AG10803 (cell line): ENCODE data around the gene RAB31.

ENCODE experiments used
- DNase-seq: peaks from one replicate; pipeline ENCODE4 v3.0.0; 2010; ENCODE audit warnings: low read depth
- H3K4me3 ChIP-seq: 2 replicates; pipeline ENCODE4 v1.5.1; 2011; ENCODE audit warnings: mild to moderate bottlenecking, low read length, control low read depth
- TF ChIP-seq, protein P1 (sequence below): conservative IDR thresholded peaks from 2 replicates; pipeline ENCODE4 v1.5.1; 2011; ENCODE audit warnings: mild to moderate bottlenecking, low read length, control low read depth, inconsistent platforms

The RAB31 gene

GRCh38 chr18:9863282-9863681, 155.2 kb downstream of the RAB31 start:
- H3K4me3 ChIP-seq = no peak overlapping the region
- TF ChIP-seq, protein P1, sequence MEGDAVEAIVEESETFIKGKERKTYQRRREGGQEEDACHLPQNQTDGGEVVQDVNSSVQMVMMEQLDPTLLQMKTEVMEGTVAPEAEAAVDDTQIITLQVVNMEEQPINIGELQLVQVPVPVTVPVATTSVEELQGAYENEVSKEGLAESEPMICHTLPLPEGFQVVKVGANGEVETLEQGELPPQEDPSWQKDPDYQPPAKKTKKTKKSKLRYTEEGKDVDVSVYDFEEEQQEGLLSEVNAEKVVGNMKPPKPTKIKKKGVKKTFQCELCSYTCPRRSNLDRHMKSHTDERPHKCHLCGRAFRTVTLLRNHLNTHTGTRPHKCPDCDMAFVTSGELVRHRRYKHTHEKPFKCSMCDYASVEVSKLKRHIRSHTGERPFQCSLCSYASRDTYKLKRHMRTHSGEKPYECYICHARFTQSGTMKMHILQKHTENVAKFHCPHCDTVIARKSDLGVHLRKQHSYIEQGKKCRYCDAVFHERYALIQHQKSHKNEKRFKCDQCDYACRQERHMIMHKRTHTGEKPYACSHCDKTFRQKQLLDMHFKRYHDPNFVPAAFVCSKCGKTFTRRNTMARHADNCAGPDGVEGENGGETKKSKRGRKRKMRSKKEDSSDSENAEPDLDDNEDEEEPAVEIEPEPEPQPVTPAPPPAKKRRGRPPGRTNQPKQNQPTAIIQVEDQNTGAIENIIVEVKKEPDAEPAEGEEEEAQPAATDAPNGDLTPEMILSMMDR = no peak
- DNase-seq = no peak

DNA sequence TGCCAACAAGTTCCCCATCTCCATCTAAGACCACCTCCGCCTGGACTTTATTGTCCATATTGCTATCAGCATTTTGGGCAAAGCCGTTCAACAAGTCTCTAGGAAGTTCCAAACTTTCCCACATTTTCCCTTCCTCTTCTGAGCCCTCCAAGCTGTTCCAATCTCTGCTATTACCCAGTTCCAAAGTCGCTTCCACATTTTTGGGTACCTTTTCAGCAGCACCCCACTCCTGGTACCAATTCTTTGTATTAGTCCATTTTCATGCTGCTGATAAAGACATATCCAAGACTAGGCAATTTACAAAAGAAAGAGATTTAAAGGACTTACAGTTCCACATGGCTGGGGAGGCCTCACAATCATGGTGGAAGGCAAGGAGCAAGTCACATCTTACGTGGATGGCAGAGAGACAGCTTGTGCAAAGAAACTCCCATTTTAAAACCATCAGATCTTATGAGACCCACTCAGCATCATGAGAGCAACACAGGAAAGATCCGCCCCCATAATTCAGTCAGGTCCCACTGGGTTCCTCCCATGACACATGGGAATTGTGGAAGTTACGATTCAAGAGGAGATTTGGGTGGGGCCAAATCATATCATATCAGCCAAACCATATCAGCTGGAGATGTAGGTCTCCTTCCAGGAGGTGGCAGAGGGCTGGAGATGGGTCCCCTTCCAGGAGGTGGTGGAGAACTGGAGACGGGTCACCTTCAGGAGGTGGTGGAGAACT, 157.8 kb downstream of the RAB31 start:
- H3K4me3 ChIP-seq = no peak overlapping the region

DNA sequence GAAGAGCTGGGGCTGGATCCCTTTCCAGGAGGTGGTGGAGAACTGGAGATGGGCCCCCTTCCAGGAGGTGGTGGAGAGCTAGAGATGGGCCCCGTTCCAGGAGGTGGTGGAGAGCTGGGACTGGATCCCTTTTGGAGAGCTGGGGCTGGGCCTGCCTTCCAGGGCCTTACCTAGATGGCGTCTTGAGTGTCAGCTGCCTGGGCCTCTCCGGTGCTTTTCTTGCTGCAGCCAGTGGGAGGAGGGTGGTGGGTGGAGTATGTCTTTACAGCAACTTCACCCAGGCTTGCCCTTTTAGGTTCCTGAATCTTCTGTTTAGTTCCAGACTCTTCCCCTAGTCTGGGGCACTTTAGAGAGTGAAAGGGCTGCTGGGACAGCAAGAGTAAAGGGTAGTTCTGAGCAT, 158.5 kb downstream of the RAB31 start:
- no peak for DNase-seq
- H3K4me3 ChIP-seq = no peak overlapping the region
- TF ChIP-seq, protein P1 = no peak

More for the DNA sequence above, 157.8 kb downstream of the RAB31 start:
- TF ChIP-seq, protein P1 = no peak
- no peak for DNase-seq

DNA sequence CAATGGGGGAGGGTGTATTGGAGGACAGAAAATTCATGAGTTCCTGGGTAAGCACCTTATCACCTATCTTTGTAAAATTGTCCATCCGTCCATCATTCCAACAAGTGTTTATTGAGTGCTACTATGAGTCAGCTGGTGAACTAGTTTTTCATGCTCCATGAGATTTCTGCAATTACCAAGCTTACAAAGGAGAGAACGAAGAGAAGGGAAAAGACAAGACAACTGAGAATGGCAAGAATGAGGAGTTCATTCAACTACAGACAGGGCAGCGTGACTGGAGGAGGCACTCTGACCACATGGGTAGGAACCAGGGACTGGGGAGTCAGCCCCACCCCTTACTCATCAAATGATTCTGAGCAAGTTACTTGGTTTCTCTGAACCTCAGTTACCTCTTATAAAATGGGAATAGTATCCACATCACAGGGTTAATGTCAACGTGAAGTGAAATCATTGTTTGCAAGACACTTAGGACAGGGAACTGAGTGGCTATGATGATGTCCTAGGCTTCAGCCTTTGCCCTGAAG, 159.0 kb downstream of the RAB31 start:
- TF ChIP-seq, protein P1 = no peak
- H3K4me3 ChIP-seq = no peak overlapping the region
- DNase-seq = no peak

DNA sequence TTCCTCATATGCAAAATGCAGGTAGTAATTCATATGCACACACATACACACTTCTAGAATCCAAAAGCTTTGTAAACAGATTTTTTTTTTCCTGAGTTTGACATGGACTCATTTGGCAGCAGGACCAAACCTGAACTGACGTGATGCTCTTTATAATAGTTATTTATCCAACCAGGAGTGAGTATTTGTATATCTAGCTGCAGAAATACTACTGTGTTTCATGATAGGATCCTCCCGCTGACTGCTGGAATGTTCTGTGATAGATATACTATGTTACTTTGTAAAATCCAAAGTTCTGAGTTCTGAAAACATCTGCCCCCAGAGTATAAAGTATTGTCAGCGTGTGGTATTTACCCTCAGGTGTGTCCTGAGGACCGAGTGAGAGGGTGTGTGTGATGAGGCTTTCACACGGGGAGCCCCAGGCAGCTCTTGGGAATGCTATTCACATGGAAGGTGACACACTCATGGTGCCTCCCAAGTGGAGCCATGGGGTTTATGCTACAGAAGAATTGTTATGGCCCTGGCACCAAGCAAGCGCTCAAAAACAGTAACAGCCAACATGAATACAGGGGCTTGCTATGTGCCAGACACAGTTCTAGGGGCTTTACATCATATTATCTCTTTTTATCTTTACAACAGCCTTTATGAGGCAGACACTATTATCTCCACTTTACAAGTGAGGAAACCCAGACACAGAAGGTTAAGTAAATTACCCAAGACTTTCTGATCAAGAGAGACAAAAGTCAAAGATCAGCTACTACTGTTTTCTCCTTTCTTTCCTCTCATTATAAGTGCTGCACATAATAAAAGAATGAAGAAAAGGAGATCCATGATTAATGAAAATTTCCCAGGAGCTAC, 161.0 kb downstream of the RAB31 start:
- no peak overlapping the region for H3K4me3 ChIP-seq
- DNase-seq = no peak
- TF ChIP-seq, protein P1 = no peak

- peak; percentile 75 for DNase-seq
- TF ChIP-seq, protein P1 = no peak
- H3K4me3 ChIP-seq = no peak overlapping the region
These were observed 161.8 kb downstream of the RAB31 start for GRCh38 chr18:9869715-9870430.
